ENCODE results near the gene MAP1S.

DNA sequence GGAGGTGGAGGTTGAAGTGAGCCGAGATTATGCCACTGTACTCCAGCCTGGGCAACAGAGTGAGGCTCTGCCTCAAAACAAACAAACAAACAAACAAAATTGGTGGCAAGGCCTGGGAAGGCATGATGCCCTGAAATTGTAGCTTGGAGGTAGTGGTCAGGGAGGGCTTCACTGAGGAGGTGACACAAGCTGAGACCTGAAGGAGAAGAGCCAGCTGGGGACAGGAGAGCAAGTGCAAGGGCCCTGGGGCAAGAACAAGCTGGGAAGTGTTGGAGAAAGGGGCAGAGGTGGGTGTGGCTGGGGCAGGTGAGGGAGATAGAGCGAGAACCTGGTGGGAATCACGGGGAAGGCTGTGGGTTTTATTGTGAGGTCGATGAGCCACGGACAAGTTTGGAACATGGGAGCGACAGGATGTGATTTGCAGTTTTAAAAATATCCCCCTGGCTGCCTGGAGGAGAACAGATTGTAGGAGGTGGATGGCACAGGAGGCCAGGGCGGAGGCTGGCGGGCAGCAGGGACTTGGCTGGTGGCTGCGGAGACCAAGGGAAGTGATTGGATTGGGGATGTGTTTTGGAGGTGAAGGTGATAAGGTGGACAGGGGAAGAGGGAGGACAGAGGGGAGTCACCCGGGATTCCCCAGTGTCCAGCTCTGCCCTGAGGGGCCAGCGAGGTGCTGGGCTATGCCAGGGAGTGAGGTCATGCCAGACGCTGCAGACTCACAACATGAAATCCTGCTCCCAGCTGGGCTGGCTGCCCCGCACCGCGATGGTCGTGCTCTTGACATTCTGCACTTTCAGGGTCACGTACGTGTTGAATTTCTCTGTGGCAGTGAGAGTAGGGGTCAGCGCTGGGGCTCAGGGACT is 45.1 kb upstream of the MAP1S start:
- TF ChIP-seq POLR2AphosphoS5 (IDR thresholded peaks at IDR 0.05) = no peak
- TF ChIP-seq, protein P1, sequence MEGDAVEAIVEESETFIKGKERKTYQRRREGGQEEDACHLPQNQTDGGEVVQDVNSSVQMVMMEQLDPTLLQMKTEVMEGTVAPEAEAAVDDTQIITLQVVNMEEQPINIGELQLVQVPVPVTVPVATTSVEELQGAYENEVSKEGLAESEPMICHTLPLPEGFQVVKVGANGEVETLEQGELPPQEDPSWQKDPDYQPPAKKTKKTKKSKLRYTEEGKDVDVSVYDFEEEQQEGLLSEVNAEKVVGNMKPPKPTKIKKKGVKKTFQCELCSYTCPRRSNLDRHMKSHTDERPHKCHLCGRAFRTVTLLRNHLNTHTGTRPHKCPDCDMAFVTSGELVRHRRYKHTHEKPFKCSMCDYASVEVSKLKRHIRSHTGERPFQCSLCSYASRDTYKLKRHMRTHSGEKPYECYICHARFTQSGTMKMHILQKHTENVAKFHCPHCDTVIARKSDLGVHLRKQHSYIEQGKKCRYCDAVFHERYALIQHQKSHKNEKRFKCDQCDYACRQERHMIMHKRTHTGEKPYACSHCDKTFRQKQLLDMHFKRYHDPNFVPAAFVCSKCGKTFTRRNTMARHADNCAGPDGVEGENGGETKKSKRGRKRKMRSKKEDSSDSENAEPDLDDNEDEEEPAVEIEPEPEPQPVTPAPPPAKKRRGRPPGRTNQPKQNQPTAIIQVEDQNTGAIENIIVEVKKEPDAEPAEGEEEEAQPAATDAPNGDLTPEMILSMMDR (IDR thresholded peaks at IDR 0.05 in 8 of 11, conservative IDR thresholded peaks at IDR 0.05 in 3 of 11) = no peak
- no peak for TF ChIP-seq POLR2A (IDR thresholded peaks at IDR 0.05)

Data from spleen (tissue), 7 donors.